GM12801 (cell line): ENCODE data around the gene MYD88.

Experiments used
- TF ChIP-seq, protein P1 (sequence below): IDR thresholded peaks from one replicate; pipeline ENCODE4 v1.5.1; 2011; ENCODE audit warnings: control low read depth; ENCODE audit not compliant: insufficient read length; ENCODE audit errors: extremely low read depth

Gene MYD88

DNA sequence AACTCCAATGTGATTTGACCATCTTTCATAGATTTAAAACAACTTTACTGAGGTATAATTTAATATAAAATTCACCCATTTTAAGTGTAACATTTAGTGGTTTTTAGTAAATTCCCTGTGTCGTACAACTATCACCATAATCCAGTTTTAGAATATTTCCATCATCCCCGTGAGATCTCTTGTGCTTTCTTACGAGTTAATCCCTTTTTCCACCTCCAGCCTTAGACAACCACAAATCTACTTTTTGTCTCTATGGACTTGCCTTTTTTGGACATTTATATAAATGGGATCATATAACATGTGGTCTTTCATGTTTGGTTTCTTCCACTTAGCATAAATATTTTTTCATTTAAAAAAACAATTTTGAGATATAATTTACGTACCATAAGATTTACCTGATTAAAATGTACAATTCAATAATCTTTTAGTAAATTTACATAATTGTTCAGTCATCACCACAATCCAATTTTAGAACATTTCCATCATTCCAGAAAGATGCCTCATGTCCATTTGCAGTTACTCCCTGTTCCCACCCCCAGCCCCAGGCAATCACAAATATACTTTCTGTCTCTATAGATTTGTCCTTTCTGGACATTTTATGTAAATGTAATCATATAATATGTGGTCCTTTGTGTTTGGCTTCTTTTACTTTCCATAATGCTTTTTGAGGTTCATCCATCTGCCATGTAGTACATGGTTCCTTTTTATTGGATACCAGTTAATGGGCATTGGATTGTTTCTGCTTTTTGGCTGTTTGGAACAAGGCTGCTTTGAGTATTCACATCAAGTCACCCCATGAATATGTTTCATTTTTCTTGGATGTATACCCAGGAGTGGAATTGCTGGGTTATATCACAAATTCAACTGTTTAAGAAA lies 29.9 kb downstream of the MYD88 start:
- TF ChIP-seq, protein P1, sequence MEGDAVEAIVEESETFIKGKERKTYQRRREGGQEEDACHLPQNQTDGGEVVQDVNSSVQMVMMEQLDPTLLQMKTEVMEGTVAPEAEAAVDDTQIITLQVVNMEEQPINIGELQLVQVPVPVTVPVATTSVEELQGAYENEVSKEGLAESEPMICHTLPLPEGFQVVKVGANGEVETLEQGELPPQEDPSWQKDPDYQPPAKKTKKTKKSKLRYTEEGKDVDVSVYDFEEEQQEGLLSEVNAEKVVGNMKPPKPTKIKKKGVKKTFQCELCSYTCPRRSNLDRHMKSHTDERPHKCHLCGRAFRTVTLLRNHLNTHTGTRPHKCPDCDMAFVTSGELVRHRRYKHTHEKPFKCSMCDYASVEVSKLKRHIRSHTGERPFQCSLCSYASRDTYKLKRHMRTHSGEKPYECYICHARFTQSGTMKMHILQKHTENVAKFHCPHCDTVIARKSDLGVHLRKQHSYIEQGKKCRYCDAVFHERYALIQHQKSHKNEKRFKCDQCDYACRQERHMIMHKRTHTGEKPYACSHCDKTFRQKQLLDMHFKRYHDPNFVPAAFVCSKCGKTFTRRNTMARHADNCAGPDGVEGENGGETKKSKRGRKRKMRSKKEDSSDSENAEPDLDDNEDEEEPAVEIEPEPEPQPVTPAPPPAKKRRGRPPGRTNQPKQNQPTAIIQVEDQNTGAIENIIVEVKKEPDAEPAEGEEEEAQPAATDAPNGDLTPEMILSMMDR, result no peak

DNA sequence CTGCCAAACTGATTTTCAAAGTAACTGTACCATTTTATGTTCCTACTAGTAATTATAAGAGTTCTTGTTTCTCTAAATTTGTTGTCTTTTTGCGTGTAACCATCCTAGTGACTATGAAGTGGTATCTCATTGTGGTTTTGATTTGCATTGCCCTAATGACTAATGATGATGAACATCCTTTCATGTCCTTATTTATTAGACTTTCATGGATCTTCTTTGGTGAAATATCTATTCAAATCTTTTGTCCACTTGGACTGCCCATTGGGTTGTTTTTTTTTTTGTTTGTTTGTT lies 30.5 kb downstream of the MYD88 start:
- TF ChIP-seq, protein P1, result no peak

DNA sequence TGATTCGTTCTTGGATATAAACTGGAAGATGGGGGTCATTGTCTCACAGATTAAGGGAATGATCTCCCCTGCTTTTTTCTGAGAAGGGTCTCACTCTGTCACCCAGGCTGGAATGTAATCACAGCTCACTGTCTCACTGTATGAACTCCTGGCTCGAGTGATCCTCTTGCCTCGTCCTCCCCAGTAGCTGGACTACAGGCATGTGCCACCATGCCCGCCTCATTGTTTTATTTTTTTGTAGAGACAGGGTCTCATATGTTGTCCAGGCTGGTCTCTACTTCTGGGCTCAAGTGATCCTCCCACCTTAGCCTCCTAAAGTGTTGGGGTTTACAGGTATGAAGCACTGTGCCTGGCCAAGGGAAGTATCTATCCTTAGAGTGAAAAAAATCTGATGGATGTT lies 32.3 kb downstream of the MYD88 start:
- TF ChIP-seq, protein P1, result no peak

DNA sequence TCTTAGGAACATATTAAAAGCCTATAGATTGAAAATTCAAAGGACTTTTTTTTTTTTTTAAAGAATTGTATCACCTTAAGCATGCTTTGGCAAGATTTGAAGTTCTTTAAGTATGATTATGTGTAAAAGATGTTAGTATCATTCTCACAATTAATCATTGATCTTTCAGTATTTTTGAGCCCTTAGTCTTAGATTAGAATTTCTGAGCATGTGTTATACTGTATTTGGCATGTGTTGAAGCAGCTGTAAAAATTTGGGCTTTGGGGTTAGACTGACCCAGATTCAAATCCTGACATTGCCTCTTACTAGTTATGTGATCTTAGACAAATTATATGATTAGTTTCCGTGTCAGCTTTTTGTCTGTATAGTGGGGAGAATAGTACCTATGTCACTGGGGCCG lies 33.2 kb downstream of the MYD88 start:
- TF ChIP-seq, protein P1, result no peak

DNA sequence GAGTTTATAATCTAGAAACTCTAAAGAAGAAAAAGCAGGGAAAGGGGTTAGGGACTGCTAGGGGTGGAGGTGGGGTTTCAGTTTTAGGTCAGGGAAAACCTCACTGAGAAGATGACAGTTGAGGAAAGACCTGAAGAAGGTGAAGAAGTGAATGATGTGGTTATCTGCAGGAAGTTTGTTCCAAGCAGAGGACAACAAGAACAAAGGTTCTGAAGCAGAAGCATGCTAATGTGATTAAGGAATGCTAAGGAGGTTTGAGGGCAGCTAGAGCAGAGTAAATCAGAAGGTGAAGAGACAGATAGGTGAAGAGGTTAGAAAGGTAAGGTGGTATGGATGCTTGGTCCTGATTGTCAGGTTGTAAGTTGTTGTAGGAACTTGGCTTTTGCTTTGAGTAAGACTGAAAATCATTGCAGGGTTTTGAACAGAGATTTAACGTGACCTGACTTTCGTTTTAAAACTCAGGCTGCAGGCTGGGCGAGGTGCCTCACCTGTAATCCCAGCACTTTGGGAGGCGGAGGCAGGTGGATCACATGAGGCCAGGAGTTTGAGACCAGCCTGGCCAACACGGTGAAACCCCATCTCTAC lies 35.5 kb downstream of the MYD88 start:
- TF ChIP-seq, protein P1, result no peak

DNA sequence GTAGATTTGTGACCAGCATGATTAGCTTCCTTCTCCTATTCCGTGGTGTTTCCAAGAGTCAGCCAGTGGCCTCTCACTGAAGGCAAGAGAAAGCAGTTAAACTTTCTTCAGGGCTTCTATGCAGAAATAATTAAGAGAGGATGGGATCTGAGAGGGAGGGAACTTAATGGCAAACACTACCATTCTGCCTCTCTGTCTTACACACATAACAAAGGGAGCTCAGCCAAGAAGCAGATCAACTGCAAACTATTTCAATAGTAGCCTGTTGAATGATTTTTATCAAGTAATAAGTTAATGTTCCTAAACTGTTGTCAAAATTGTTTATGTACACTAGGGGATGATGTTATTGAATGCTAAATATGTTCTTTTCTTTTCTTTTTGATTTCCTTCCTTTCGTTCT lies 38.7 kb downstream of the MYD88 start:
- TF ChIP-seq, protein P1, result no peak

DNA sequence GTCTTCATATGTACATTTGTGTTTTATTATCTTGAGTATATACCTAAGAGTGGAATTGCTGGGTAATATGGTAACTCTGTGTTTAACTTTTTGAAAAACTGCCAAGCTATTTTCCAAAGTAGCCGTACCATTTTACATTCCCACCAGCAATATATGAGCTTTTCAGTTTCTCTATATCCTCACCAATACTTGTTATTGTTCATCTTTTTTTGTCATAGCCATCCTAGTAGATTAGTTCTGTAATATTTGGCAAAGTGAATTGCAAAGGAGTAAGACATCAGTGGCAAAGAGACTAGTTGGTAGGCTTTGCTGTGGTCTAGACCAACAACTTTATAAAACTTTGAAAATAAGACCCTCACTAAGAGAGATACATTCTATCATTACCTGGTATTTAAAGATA lies 48.3 kb downstream of the MYD88 start:
- TF ChIP-seq, protein P1, result no peak
